MCF 10A (cell line): Measurements from ENCODE around the gene ASB2. TPM values are rescaled to one million over a fixed set of nuclear protein-coding genes. Genes with fewer than 3 reads are reported as not detected.

Experiments
- BruUV-seq: library from RNA; stranded (reverse); fragments of 400-500 nt; replicated peaks from 2 replicates; lab custom pipeline; 2021; lab: Mats Ljungman, UMichigan
- CTCF ChIA-PET: fragments of 300-600 bp; sonication (Branson Sonifier 250); formaldehyde crosslinking; extraction: SDS; loops from one replicate; lab custom pipeline; 2021; ENCODE audit warnings: antibody characterized with exemption, inconsistent platforms; lab: Yijun Ruan, JAX
- POLR2A ChIA-PET: fragments of 300-600, 350-650 bp; sonication (Branson Sonifier 250); formaldehyde crosslinking; extraction: SDS; loops from one replicate; lab custom pipeline; 2020; ENCODE audit warnings: antibody characterized with exemption, inconsistent platforms; lab: Yijun Ruan, JAX
- DNase-seq: peaks from one replicate; pipeline ENCODE4 v3.0.0-alpha.2; 2018; ENCODE audit not compliant: unreplicated experiment
- H3K27ac Mint-ChIP-seq: one replicate; pipeline ENCODE4 v1.8.0; 2022; ENCODE audit warnings: mild to moderate bottlenecking, low read depth, mixed read lengths; ENCODE audit not compliant: unreplicated experiment
- H3K27me3 Mint-ChIP-seq: one replicate; pipeline ENCODE4 v1.8.0; 2022; ENCODE audit warnings: mixed read lengths; ENCODE audit not compliant: insufficient read depth, unreplicated experiment
- H3K36me3 Mint-ChIP-seq: one replicate; pipeline ENCODE4 v1.8.0; 2022; ENCODE audit warnings: mild to moderate bottlenecking, moderate library complexity, mixed read lengths; ENCODE audit not compliant: insufficient read depth, unreplicated experiment
- H3K4me1 Mint-ChIP-seq: one replicate; pipeline ENCODE4 v1.8.0; 2022; ENCODE audit warnings: mixed read lengths; ENCODE audit not compliant: insufficient read depth, unreplicated experiment
- H3K4me3 Mint-ChIP-seq: one replicate; pipeline ENCODE4 v1.8.0; 2022; ENCODE audit warnings: mild to moderate bottlenecking, moderate library complexity, mixed read lengths; ENCODE audit not compliant: unreplicated experiment
- H3K9me3 Mint-ChIP-seq: one replicate; pipeline ENCODE4 v1.8.0; 2022; ENCODE audit warnings: mixed read lengths; ENCODE audit not compliant: unreplicated experiment
- CTCF ChIP-seq: fragments of 200-600 bp; IDR thresholded peaks from one replicate; pipeline ENCODE4 v1.8.0; 2022; ENCODE audit warnings: antibody characterized with exemption, mild to moderate bottlenecking; ENCODE audit not compliant: unreplicated experiment
- intact Hi-C: fragments of 100-400 bp; cut with micrococcal nuclease; formaldehyde crosslinking; loops from 2 replicates; pipeline ENCODE4 v1.14.1; 2022
- total RNA-seq: library from RNA; stranded (reverse); gene quantifications from 2 replicates; pipeline ENCODE4 v1.2.3, GENCODE V29; 2022

ASB2 gene
- total RNA-seq, 1 experiment from 2014 or later = not detected

GRCh38 chr14:93938751-93939303 is 37.5 kb downstream of the ASB2 start:
- H3K4me3 Mint-ChIP-seq = no peak overlapping the region
- H3K27ac Mint-ChIP-seq = no peak overlapping the region
- no TSS peak for BruUV-seq
- peaks cover 16% of the 10 kb centered on the region for H3K4me1 Mint-ChIP-seq
- DNase-seq = no peak
- ChIA-PET POLR2A (no interaction called here), CTCF (interaction anchor here (0.7 kb wide), 1 partner anchor 64 kb away, joined by 4 read pairs; no protein-coding TSS in a partner anchor)
- H3K27me3 Mint-ChIP-seq = no peaks in the 10 kb centered on the region
- TF ChIP-seq CTCF = no peak
- no peaks in the 10 kb centered on the region for H3K36me3 Mint-ChIP-seq
- no peaks in the 10 kb centered on the region for H3K9me3 Mint-ChIP-seq
- intact Hi-C loops = loop anchor here (1.0 kb wide), 2 partner anchors 31 to 62 kb away; no protein-coding TSS in a partner anchor

DNA sequence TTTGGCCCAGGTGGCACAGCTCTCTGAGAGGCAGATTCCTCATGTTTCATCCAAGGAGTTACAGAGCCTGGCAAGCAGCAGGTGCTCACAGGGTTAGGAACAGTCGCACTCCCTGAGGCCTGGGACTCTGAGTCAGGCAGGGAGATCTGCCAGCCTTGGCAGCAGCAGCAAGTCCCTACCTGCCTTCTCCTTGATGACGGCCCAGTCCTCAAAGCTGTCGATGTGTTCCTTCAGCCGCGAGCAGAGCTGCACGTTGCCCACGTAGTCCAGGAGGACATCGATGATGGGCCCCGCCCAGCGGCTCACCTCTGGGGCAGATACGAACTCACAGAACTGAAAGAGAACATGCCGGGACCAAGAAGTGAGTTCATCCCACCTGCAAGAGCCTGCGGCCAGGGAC is 38.9 kb downstream of the ASB2 start:
- CTCF ChIA-PET = interaction anchor here (0.6 to 2.7 kb wide), 10 partner anchors 9 to 282 kb away, joined by 3 to 36 read pairs (median 4); no protein-coding TSS in a partner anchor
- Mint-ChIP-seq H3K4me3 (peak overlapping the region; percentile 2), H3K4me1 (peaks cover 16% of the 10 kb centered on the region), H3K9me3 (no peaks in the 10 kb centered on the region), H3K27ac (peak overlapping the region; percentile 20), H3K27me3 (no peaks in the 10 kb centered on the region), H3K36me3 (no peaks in the 10 kb centered on the region)
- intact Hi-C loops = no loop called here
- POLR2A ChIA-PET = interaction anchor here (1.1 to 1.5 kb wide), 6 partner anchors 9 to 66 kb away, joined by 3 to 6 read pairs (median 4); no protein-coding TSS in a partner anchor
- BruUV-seq = no TSS peak
- DNase-seq = peak; percentile 92
- no peak for TF ChIP-seq CTCF

DNA sequence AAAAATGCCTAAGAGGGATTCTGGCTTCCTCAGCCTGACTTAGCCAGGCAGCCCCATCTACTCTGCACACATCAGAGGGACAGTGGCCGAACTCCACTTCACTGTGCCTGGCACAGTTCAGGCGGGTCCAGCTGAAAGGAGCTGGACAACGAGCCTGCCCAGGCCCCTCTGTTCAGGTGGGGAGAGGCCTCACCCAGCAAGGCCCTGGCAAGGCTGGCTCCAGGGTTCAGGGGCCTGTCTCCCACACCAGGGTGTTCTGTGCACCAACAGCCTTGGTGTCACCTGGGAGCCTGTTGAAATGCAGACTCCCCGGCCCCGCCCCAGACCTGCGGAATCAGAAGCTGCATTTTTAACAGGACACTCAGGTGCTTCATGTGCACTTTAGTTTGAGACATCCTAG is 39.4 kb downstream of the ASB2 start:
- H3K4me1 Mint-ChIP-seq = peaks cover 16% of the 10 kb centered on the region

More for the DNA sequence above, 39.4 kb downstream of the ASB2 start:
- Mint-ChIP-seq H3K27me3 (no peaks in the 10 kb centered on the region), H3K9me3 (no peaks in the 10 kb centered on the region), H3K36me3 (no peaks in the 10 kb centered on the region), H3K4me3 (no peak overlapping the region), H3K27ac (peak overlapping the region; percentile 20)
- no peak for DNase-seq
- POLR2A ChIA-PET = interaction anchor here (1.1 to 1.5 kb wide), 6 partner anchors 9 to 67 kb away, joined by 3 to 6 read pairs (median 4); no protein-coding TSS in a partner anchor
- no peak for TF ChIP-seq CTCF
- CTCF ChIA-PET = interaction anchor here (0.6 to 2.7 kb wide), 12 partner anchors 8 to 289 kb away, joined by 3 to 36 read pairs (median 3); no protein-coding TSS in a partner anchor
- intact Hi-C loops = no loop called here
- no TSS peak for BruUV-seq
